ENCODE data around the gene SF3B1.

GRCh38 chr2:197425550-197425949 lies 9.3 kb downstream of the SF3B1 start:
- no peak for TF ChIP-seq CTCF (IDR thresholded peaks at IDR 0.05)
- no peak for TF ChIP-seq POLR2AphosphoS5 (IDR thresholded peaks at IDR 0.05; ENCODE audit: insufficient read depth in 1 of 2, low read depth in 1 of 2)

Measured in vagina (tissue), 2 donors.